Loucy (cell line): ENCODE data around the gene IFNA1.
A peak's percentile ranks its signal among the peaks of the same experiment; 100 is the strongest.
"Not testable (repeated sequence)": the region's sequence is repeated elsewhere in the genome, so short reads cannot be mapped to it uniquely, and the experiment has no call there.

ENCODE experiments used
- H2AFZ ChIP-seq: fragments of 200-600 bp; sonication (generic); 2 replicates; pipeline ENCODE4 v1.6.0; 2016; ENCODE audit warnings: antibody characterized with exemption, mild to moderate bottlenecking, low read length, moderate library complexity
- H3F3A ChIP-seq: fragments of 200-600 bp; 2 replicates; pipeline ENCODE4 v1.6.0; 2016; ENCODE audit warnings: antibody characterized with exemption, low read depth, mild to moderate bottlenecking
- H3K27me3 ChIP-seq: fragments of 200-600 bp; sonication (generic); 2 replicates; pipeline ENCODE4 v1.6.1; 2014; ENCODE audit warnings: low read length, mild to moderate bottlenecking; ENCODE audit not compliant: insufficient read depth, poor library complexity, severe bottlenecking
- H3K36me3 ChIP-seq: fragments of 200-600 bp; sonication (generic); 2 replicates; pipeline ENCODE4 v1.6.1; 2016; ENCODE audit warnings: low read length; ENCODE audit not compliant: insufficient read depth
- H3K4me1 ChIP-seq: fragments of 200-600 bp; sonication (generic); 2 replicates; pipeline ENCODE4 v1.5.1; 2014; ENCODE audit warnings: low read length, mild to moderate bottlenecking; ENCODE audit not compliant: insufficient read depth, poor library complexity, severe bottlenecking
- H3K4me2 ChIP-seq: fragments of 200-600 bp; sonication (generic); 2 replicates; pipeline ENCODE4 v1.6.0; 2014; ENCODE audit warnings: antibody characterized with exemption, low read length, low read depth, mild to moderate bottlenecking; ENCODE audit not compliant: poor library complexity, severe bottlenecking
- H3K4me3 ChIP-seq: fragments of 200-600 bp; sonication (generic); 2 replicates; pipeline ENCODE4 v1.5.1; 2014; ENCODE audit warnings: low read length, mild to moderate bottlenecking, mixed read lengths; ENCODE audit not compliant: poor library complexity, severe bottlenecking
- H3K79me2 ChIP-seq: fragments of 200-600 bp; sonication (generic); 2 replicates; pipeline ENCODE4 v1.6.1; 2014; ENCODE audit warnings: low read length; ENCODE audit not compliant: insufficient read depth
- H3K9ac ChIP-seq: fragments of 200-600 bp; sonication (generic); 2 replicates; pipeline ENCODE4 v1.6.0; 2014; ENCODE audit warnings: mild to moderate bottlenecking, low read depth, low read length, moderate library complexity; ENCODE audit not compliant: poor library complexity, severe bottlenecking
- H3K9me2 ChIP-seq: fragments of 200-600 bp; sonication (generic); replicated peaks from 2 replicates; pipeline ENCODE4 v1.6.1; 2016; ENCODE audit warnings: low read depth, low read length, mixed read lengths
- H3K9me3 ChIP-seq: fragments of 200-600 bp; sonication (generic); 2 replicates; pipeline ENCODE4 v1.6.1; 2014; ENCODE audit warnings: mild to moderate bottlenecking, antibody characterized with exemption, low read length, low read depth; ENCODE audit not compliant: insufficient read depth
- H4K20me1 ChIP-seq: fragments of 200-600 bp; sonication (generic); 2 replicates; pipeline ENCODE4 v1.6.0; 2014; ENCODE audit warnings: antibody characterized with exemption, low read length, mild to moderate bottlenecking; ENCODE audit not compliant: insufficient read depth, poor library complexity, severe bottlenecking
- CTCF ChIP-seq: fragments of 200-600 bp; sonication (generic); conservative IDR thresholded peaks from 2 replicates; pipeline ENCODE4 v1.5.1; 2014; ENCODE audit warnings: mild to moderate bottlenecking, antibody characterized with exemption, low read length
- EZH2phosphoT487 ChIP-seq: fragments of 200-600 bp; IDR thresholded peaks from 2 replicates; pipeline ENCODE4 v1.6.1; 2018; ENCODE audit warnings: antibody characterized with exemption, mild to moderate bottlenecking, moderate library complexity, borderline replicate concordance

IFNA1 gene

GRCh38 chr9:21443849-21444625, 3.8 kb downstream of the IFNA1 start:
- Histone ChIP-seq H3K9me2 (no peaks in the 10 kb centered on the region), H3K27me3 (no peaks in the 10 kb centered on the region), H3K4me3 (peak overlapping the region; percentile 48), H3K4me2 (peak overlapping the region; percentile 60), H2AFZ (no peak overlapping the region), H3K9ac (no peak overlapping the region), H3K9me3 (no peaks in the 10 kb centered on the region), H4K20me1 (no peaks in the 10 kb centered on the region), H3K79me2 (no peaks in the 10 kb centered on the region), H3K36me3 (no peaks in the 10 kb centered on the region), H3F3A (no peaks in the 10 kb centered on the region), H3K4me1 (peaks cover 6% of the 10 kb centered on the region)
- TF ChIP-seq CTCF = no peak
- no peak for TF ChIP-seq EZH2phosphoT487

GRCh38 chr9:21449312-21449711, 9.1 kb downstream of the IFNA1 start:
- H3F3A ChIP-seq, H3K4me1 ChIP-seq, H3K36me3 ChIP-seq, H3K9ac ChIP-seq, H3K27me3 ChIP-seq, H2AFZ ChIP-seq, H3K9me2 ChIP-seq, H3K4me3 ChIP-seq, H3K79me2 ChIP-seq, H3K9me3 ChIP-seq, H4K20me1 ChIP-seq, H3K4me2 ChIP-seq: not testable (repeated sequence)

GRCh38 chr9:21450733-21451394, 10.6 kb downstream of the IFNA1 start:
- Histone ChIP-seq H3F3A (no peaks in the 10 kb centered on the region), H3K4me3 (no peak overlapping the region), H3K4me2 (no peak overlapping the region), H3K9me3 (no peaks in the 10 kb centered on the region), H3K9me2 (no peaks in the 10 kb centered on the region), H3K4me1 (no peaks in the 10 kb centered on the region), H3K79me2 (no peaks in the 10 kb centered on the region), H3K27me3 (no peaks in the 10 kb centered on the region), H2AFZ (no peak overlapping the region), H3K9ac (no peak overlapping the region), H4K20me1 (no peaks in the 10 kb centered on the region), H3K36me3 (no peaks in the 10 kb centered on the region)
- no peak for TF ChIP-seq EZH2phosphoT487
- no peak for TF ChIP-seq CTCF
